Neural crest cell (in vitro differentiated cells): ENCODE measurements around the gene MYL12B. TPM values are rescaled to one million over a fixed set of nuclear protein-coding genes. Genes with fewer than 3 reads are reported as not detected.

Experiments
- DNase-seq: peaks from one replicate; pipeline ENCODE4 v3.0.0; 2021; ENCODE audit warnings: low read depth, mixed read lengths, low spot score
- H3K27ac Mint-ChIP-seq: one replicate; pipeline ENCODE4 v1.8.0; 2021; ENCODE audit warnings: mild to moderate bottlenecking, mixed read lengths; ENCODE audit not compliant: unreplicated experiment
- H3K27me3 Mint-ChIP-seq: 2 replicates; pipeline ENCODE4 v1.8.0; 2021; ENCODE audit warnings: low read depth, mild to moderate bottlenecking, mixed read lengths
- H3K36me3 Mint-ChIP-seq: 2 replicates; pipeline ENCODE4 v1.8.0; 2021; ENCODE audit warnings: low read depth, mild to moderate bottlenecking, mixed read lengths
- H3K4me1 Mint-ChIP-seq: 2 replicates; pipeline ENCODE4 v1.8.0; 2021; ENCODE audit warnings: mixed read lengths
- H3K4me3 Mint-ChIP-seq: one replicate; pipeline ENCODE4 v1.8.0; 2021; ENCODE audit warnings: mild to moderate bottlenecking, mixed read lengths
- H3K9me3 Mint-ChIP-seq: 2 replicates; pipeline ENCODE4 v1.8.0; 2021; ENCODE audit warnings: mixed read lengths
- CTCF ChIP-seq: fragments of 200-600 bp; sonication (generic); conservative IDR thresholded peaks from 2 replicates; pipeline ENCODE4 v1.5.0; 2021; ENCODE audit warnings: antibody characterized with exemption, mild to moderate bottlenecking
- total RNA-seq: library from RNA; stranded (reverse); gene quantifications from 2 replicates; pipeline ENCODE4 v1.2.1, GENCODE V29; 2021

MYL12B gene
- total RNA-seq, 1 donor from 2014 or later = 89.6 TPM

- Mint-ChIP-seq H3K4me3 (no peak overlapping the region), H3K27ac (no peak overlapping the region), H3K36me3 (no peaks in the 10 kb centered on the region), H3K9me3 (peaks cover 11% of the 10 kb centered on the region), H3K4me1 (peaks cover 5% of the 10 kb centered on the region), H3K27me3 (no peaks in the 10 kb centered on the region)
- no peak for TF ChIP-seq CTCF
- DNase-seq = no peak
These were observed 58.0 kb downstream of the MYL12B start for GRCh38 chr18:3319894-3320454.

GRCh38 chr18:3321133-3321812 is 59.3 kb downstream of the MYL12B start:
- Mint-ChIP-seq H3K4me3 (no peak overlapping the region), H3K4me1 (peaks cover 5% of the 10 kb centered on the region), H3K36me3 (no peaks in the 10 kb centered on the region), H3K9me3 (peaks cover 2% of the 10 kb centered on the region), H3K27ac (no peak overlapping the region), H3K27me3 (no peaks in the 10 kb centered on the region)
- DNase-seq = no peak
- TF ChIP-seq CTCF = no peak

- no peak for TF ChIP-seq CTCF
- no peaks in the 10 kb centered on the region for H3K9me3 Mint-ChIP-seq
- no peaks in the 10 kb centered on the region for H3K36me3 Mint-ChIP-seq
- peaks cover 5% of the 10 kb centered on the region for H3K4me1 Mint-ChIP-seq
- H3K27ac Mint-ChIP-seq = no peak overlapping the region
- H3K27me3 Mint-ChIP-seq = no peaks in the 10 kb centered on the region
- no peak overlapping the region for H3K4me3 Mint-ChIP-seq
- no peak for DNase-seq
These were observed 62.0 kb downstream of the MYL12B start for GRCh38 chr18:3323900-3324299.

Other genes with a start within 250 kb of the MYL12B start
- gene LPIN2, start 249.0 kb upstream of the MYL12B start, total RNA-seq = 22.5 and 22.6 TPM in 2 replicates
- 0.89 and 1.4 TPM in 2 replicates for gene MYOM1, start 42.2 kb upstream of the MYL12B start, total RNA-seq
- gene MYL12A, start 14.3 kb upstream of the MYL12B start, total RNA-seq = 165 TPM in 2 replicates
- gene TGIF1, start 188.0 kb downstream of the MYL12B start, total RNA-seq = 49.1 and 57.9 TPM in 2 replicates